Ishikawa (cell line): ENCODE results near the gene MOB2.

Source experiments
- CEBPB ChIP-seq: IDR thresholded peaks from 2 replicates; pipeline ENCODE4 v1.6.1; 2012
- EP300 ChIP-seq: IDR thresholded peaks from 2 replicates; pipeline ENCODE4 v1.6.1; 2012; ENCODE audit warnings: borderline replicate concordance
- RAD21 ChIP-seq: IDR thresholded peaks from 2 replicates; pipeline ENCODE4 v1.6.1; 2012; ENCODE audit warnings: low read depth
- TAF1 ChIP-seq: IDR thresholded peaks from 2 replicates; pipeline ENCODE4 v1.6.1; 2012; ENCODE audit warnings: low read depth, mild to moderate bottlenecking
- TEAD4 ChIP-seq: IDR thresholded peaks from 2 replicates; pipeline ENCODE4 v1.6.1; 2012
- YY1 ChIP-seq: IDR thresholded peaks from 2 replicates; pipeline ENCODE4 v1.6.1; 2012; ENCODE audit warnings: low read depth
- ZBTB7A ChIP-seq: IDR thresholded peaks from 2 replicates; pipeline ENCODE4 v1.6.1; 2012; ENCODE audit warnings: low read depth
- TF ChIP-seq, protein P1 (sequence below): IDR thresholded peaks from 2 replicates; pipeline ENCODE4 v1.6.1; 2012
- TF ChIP-seq, protein P2 (sequence below): IDR thresholded peaks from 2 replicates; pipeline ENCODE4 v1.6.1; 2012; ENCODE audit warnings: low read depth, mild to moderate bottlenecking
- TF ChIP-seq, protein P3 (sequence below): IDR thresholded peaks from 2 replicates; pipeline ENCODE4 v1.6.1; 2012

DNA sequence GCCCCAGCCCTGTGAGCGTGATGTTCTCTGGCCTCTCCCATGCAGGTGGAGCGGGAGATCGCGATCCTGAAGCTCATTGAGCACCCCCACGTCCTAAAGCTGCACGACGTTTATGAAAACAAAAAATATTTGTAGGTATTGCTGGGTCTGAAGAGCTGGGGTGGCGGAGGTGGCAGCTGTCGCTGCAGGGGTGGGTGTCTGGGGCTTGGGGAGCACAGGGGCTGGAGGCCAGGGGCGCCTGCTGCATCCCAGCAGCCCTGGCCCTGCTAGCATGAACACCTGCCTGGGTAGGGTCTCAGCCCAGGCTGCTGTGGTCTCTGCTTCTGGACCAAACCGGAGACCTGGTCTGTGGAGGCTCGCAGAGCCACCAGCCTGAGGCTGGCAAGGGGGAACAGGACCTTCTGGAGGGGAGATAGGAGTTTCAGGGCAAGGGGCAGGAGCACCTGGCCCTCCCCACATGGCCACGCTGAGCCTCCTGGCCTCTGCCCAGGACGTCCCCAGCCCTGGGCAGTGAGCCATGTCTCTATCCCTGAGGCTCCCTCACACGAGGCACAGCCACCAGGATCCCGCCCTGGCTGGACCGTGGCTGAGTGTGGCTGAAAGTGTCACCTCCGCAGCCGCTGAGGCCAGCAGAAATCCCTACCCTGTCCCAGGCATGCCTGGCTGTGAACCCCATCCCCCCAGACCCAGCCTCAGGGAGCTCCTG is 48.2 kb downstream of the MOB2 start:
- TF ChIP-seq EP300: no peak
- TF ChIP-seq RAD21: no peak
- TF ChIP-seq ZBTB7A: no peak
- TF ChIP-seq, protein P1, sequence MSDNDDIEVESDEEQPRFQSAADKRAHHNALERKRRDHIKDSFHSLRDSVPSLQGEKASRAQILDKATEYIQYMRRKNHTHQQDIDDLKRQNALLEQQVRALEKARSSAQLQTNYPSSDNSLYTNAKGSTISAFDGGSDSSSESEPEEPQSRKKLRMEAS: no peak
- TF ChIP-seq TAF1: no peak
- TF ChIP-seq, protein P2, sequence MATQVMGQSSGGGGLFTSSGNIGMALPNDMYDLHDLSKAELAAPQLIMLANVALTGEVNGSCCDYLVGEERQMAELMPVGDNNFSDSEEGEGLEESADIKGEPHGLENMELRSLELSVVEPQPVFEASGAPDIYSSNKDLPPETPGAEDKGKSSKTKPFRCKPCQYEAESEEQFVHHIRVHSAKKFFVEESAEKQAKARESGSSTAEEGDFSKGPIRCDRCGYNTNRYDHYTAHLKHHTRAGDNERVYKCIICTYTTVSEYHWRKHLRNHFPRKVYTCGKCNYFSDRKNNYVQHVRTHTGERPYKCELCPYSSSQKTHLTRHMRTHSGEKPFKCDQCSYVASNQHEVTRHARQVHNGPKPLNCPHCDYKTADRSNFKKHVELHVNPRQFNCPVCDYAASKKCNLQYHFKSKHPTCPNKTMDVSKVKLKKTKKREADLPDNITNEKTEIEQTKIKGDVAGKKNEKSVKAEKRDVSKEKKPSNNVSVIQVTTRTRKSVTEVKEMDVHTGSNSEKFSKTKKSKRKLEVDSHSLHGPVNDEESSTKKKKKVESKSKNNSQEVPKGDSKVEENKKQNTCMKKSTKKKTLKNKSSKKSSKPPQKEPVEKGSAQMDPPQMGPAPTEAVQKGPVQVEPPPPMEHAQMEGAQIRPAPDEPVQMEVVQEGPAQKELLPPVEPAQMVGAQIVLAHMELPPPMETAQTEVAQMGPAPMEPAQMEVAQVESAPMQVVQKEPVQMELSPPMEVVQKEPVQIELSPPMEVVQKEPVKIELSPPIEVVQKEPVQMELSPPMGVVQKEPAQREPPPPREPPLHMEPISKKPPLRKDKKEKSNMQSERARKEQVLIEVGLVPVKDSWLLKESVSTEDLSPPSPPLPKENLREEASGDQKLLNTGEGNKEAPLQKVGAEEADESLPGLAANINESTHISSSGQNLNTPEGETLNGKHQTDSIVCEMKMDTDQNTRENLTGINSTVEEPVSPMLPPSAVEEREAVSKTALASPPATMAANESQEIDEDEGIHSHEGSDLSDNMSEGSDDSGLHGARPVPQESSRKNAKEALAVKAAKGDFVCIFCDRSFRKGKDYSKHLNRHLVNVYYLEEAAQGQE: no peak
- no peak for TF ChIP-seq CEBPB
- no peak for TF ChIP-seq YY1
- no peak for TF ChIP-seq TEAD4
- TF ChIP-seq, protein P3, sequence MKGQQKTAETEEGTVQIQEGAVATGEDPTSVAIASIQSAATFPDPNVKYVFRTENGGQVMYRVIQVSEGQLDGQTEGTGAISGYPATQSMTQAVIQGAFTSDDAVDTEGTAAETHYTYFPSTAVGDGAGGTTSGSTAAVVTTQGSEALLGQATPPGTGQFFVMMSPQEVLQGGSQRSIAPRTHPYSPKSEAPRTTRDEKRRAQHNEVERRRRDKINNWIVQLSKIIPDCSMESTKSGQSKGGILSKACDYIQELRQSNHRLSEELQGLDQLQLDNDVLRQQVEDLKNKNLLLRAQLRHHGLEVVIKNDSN: no peak
